Loucy (cell line): ENCODE data around the gene SPOCK1.

Experiments used
- H2AFZ ChIP-seq: fragments of 200-600 bp; sonication (generic); 2 replicates; pipeline ENCODE4 v1.6.0; 2016; ENCODE audit warnings: antibody characterized with exemption, mild to moderate bottlenecking, low read length, moderate library complexity
- H3F3A ChIP-seq: fragments of 200-600 bp; 2 replicates; pipeline ENCODE4 v1.6.0; 2016; ENCODE audit warnings: antibody characterized with exemption, low read depth, mild to moderate bottlenecking
- H3K27me3 ChIP-seq: fragments of 200-600 bp; sonication (generic); 2 replicates; pipeline ENCODE4 v1.6.1; 2014; ENCODE audit warnings: low read length, mild to moderate bottlenecking; ENCODE audit not compliant: insufficient read depth, poor library complexity, severe bottlenecking
- H3K36me3 ChIP-seq: fragments of 200-600 bp; sonication (generic); 2 replicates; pipeline ENCODE4 v1.6.1; 2016; ENCODE audit warnings: low read length; ENCODE audit not compliant: insufficient read depth
- H3K4me1 ChIP-seq: fragments of 200-600 bp; sonication (generic); 2 replicates; pipeline ENCODE4 v1.5.1; 2014; ENCODE audit warnings: low read length, mild to moderate bottlenecking; ENCODE audit not compliant: insufficient read depth, poor library complexity, severe bottlenecking
- H3K4me2 ChIP-seq: fragments of 200-600 bp; sonication (generic); 2 replicates; pipeline ENCODE4 v1.6.0; 2014; ENCODE audit warnings: antibody characterized with exemption, low read length, low read depth, mild to moderate bottlenecking; ENCODE audit not compliant: poor library complexity, severe bottlenecking
- H3K4me3 ChIP-seq: fragments of 200-600 bp; sonication (generic); 2 replicates; pipeline ENCODE4 v1.5.1; 2014; ENCODE audit warnings: low read length, mild to moderate bottlenecking, mixed read lengths; ENCODE audit not compliant: poor library complexity, severe bottlenecking
- H3K79me2 ChIP-seq: fragments of 200-600 bp; sonication (generic); 2 replicates; pipeline ENCODE4 v1.6.1; 2014; ENCODE audit warnings: low read length; ENCODE audit not compliant: insufficient read depth
- H3K9ac ChIP-seq: fragments of 200-600 bp; sonication (generic); 2 replicates; pipeline ENCODE4 v1.6.0; 2014; ENCODE audit warnings: mild to moderate bottlenecking, low read depth, low read length, moderate library complexity; ENCODE audit not compliant: poor library complexity, severe bottlenecking
- H3K9me2 ChIP-seq: fragments of 200-600 bp; sonication (generic); replicated peaks from 2 replicates; pipeline ENCODE4 v1.6.1; 2016; ENCODE audit warnings: low read depth, low read length, mixed read lengths
- H3K9me3 ChIP-seq: fragments of 200-600 bp; sonication (generic); 2 replicates; pipeline ENCODE4 v1.6.1; 2014; ENCODE audit warnings: mild to moderate bottlenecking, antibody characterized with exemption, low read length, low read depth; ENCODE audit not compliant: insufficient read depth
- H4K20me1 ChIP-seq: fragments of 200-600 bp; sonication (generic); 2 replicates; pipeline ENCODE4 v1.6.0; 2014; ENCODE audit warnings: antibody characterized with exemption, low read length, mild to moderate bottlenecking; ENCODE audit not compliant: insufficient read depth, poor library complexity, severe bottlenecking
- EZH2phosphoT487 ChIP-seq: fragments of 200-600 bp; IDR thresholded peaks from 2 replicates; pipeline ENCODE4 v1.6.1; 2018; ENCODE audit warnings: antibody characterized with exemption, mild to moderate bottlenecking, moderate library complexity, borderline replicate concordance
- TF ChIP-seq, protein P1 (sequence below): fragments of 200-600 bp; sonication (generic); conservative IDR thresholded peaks from 2 replicates; pipeline ENCODE4 v1.5.1; 2014; ENCODE audit warnings: mild to moderate bottlenecking, antibody characterized with exemption, low read length

SPOCK1 gene

DNA sequence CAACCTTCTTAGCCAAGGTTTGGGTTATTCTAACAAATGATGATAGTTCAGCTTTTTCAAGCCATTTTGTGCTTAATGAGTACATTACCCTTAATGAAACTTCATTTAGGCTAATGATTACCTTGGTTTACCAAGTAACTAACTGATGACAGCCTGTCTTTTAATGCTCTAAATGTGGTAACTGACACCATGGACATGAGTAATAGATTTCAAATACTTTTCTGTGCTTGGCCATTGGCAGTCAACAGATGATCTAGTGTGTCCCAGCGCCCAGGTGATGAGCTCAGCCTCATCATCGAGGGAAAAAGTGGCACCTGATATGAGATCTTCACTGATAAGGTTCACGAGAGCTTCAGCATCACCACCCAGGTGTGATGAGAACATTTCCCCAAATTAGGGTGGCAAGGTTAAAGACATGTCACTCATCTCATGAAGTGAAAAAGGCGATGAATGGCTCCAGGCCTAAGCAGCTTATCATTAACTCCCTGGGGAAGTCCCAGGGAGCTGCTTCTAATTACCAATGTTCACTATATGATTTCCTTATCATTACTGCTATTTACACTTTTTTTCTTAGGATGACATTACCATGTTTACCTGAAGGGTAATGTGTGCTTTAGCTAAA is 296.0 kb downstream of the SPOCK1 start:
- no peak for TF ChIP-seq EZH2phosphoT487
- TF ChIP-seq, protein P1, sequence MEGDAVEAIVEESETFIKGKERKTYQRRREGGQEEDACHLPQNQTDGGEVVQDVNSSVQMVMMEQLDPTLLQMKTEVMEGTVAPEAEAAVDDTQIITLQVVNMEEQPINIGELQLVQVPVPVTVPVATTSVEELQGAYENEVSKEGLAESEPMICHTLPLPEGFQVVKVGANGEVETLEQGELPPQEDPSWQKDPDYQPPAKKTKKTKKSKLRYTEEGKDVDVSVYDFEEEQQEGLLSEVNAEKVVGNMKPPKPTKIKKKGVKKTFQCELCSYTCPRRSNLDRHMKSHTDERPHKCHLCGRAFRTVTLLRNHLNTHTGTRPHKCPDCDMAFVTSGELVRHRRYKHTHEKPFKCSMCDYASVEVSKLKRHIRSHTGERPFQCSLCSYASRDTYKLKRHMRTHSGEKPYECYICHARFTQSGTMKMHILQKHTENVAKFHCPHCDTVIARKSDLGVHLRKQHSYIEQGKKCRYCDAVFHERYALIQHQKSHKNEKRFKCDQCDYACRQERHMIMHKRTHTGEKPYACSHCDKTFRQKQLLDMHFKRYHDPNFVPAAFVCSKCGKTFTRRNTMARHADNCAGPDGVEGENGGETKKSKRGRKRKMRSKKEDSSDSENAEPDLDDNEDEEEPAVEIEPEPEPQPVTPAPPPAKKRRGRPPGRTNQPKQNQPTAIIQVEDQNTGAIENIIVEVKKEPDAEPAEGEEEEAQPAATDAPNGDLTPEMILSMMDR = no peak
- Histone ChIP-seq H3F3A (no peaks in the 10 kb centered on the region), H3K4me1 (no peaks in the 10 kb centered on the region), H3K27me3 (no peaks in the 10 kb centered on the region), H3K9me3 (no peaks in the 10 kb centered on the region), H4K20me1 (no peaks in the 10 kb centered on the region), H3K36me3 (no peaks in the 10 kb centered on the region), H2AFZ (no peak overlapping the region), H3K4me2 (no peak overlapping the region), H3K79me2 (no peaks in the 10 kb centered on the region), H3K9me2 (no peaks in the 10 kb centered on the region), H3K9ac (no peak overlapping the region), H3K4me3 (no peak overlapping the region)

DNA sequence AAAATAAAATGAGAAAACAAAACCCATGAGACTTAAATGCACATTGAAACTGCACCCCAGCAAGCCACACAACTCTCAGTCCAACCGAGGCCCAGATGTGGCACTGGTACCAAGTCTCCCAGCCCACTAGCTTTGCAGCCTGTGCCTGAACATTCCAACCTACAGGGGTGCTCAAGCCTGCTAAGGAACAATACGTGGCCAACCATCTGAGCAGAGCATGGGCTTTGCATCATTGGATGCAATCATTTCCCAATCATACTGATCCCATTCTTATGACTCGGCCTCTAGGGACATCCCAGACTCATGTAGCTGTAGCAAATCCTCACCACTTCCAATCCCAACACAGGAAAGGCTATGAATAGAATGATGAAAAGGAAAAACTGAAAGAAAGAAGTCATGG is 297.2 kb downstream of the SPOCK1 start:
- Histone ChIP-seq H3K9ac (no peak overlapping the region), H3K9me2 (no peaks in the 10 kb centered on the region), H3F3A (no peaks in the 10 kb centered on the region), H3K27me3 (no peaks in the 10 kb centered on the region), H3K4me1 (no peaks in the 10 kb centered on the region), H2AFZ (no peak overlapping the region), H3K4me3 (no peak overlapping the region), H3K4me2 (no peak overlapping the region), H4K20me1 (no peaks in the 10 kb centered on the region), H3K36me3 (no peaks in the 10 kb centered on the region), H3K79me2 (no peaks in the 10 kb centered on the region), H3K9me3 (no peaks in the 10 kb centered on the region)
- TF ChIP-seq, protein P1 = no peak
- no peak for TF ChIP-seq EZH2phosphoT487

DNA sequence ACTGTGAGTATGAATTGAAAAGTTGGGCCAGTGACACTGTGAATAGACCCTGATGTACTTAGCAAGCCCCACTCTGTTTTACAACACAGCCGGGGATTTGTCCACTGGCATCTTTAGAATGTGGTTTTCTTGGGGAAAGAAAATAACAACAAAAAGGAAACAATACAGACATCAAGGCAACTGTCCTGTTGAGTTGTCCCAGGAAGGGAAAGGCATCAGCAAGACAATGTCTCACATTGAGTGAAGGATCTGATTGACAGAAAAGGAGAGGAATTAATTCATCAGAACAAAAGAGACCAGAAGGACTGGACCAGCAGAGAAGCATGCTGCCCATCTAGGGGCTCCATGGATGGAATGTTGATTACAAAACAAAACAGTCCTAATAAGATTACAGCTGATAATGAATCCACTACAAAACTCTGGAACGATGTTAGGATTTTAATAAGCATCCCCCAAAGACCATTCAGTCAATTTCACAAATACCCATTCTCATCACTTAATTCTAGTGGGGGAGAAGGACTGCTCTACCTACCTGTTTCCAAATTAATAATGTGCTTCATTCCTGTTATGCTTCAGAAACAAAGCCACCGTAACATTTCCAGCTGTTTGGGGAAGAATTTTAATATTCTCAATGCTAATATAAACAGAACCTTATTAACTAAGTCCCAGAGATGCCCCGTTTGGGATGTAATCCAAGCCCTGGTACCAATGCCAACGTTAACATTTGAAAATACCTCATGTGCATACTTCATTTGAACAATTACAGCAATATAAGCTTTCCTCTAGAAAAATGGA is 298.0 kb downstream of the SPOCK1 start:
- TF ChIP-seq, protein P1 = no peak
- TF ChIP-seq EZH2phosphoT487 = no peak
- Histone ChIP-seq H3F3A (no peaks in the 10 kb centered on the region), H3K4me1 (no peaks in the 10 kb centered on the region), H3K27me3 (no peaks in the 10 kb centered on the region), H2AFZ (no peak overlapping the region), H3K36me3 (no peaks in the 10 kb centered on the region), H3K9me2 (no peaks in the 10 kb centered on the region), H4K20me1 (no peaks in the 10 kb centered on the region), H3K9me3 (no peaks in the 10 kb centered on the region), H3K79me2 (no peaks in the 10 kb centered on the region), H3K9ac (no peak overlapping the region), H3K4me3 (no peak overlapping the region), H3K4me2 (no peak overlapping the region)
